NCI-H69 (cell line): Measurements from ENCODE around the gene SKIC2.
"Not testable (repeated sequence)": the region's sequence is repeated elsewhere in the genome, so short reads cannot be mapped to it uniquely, and the experiment has no call there.

ENCODE experiments used
- DNase-seq: peaks from one replicate; lab custom pipeline; 2025; lab: John Stamatoyannopoulos, UW

SKIC2 gene

DNA sequence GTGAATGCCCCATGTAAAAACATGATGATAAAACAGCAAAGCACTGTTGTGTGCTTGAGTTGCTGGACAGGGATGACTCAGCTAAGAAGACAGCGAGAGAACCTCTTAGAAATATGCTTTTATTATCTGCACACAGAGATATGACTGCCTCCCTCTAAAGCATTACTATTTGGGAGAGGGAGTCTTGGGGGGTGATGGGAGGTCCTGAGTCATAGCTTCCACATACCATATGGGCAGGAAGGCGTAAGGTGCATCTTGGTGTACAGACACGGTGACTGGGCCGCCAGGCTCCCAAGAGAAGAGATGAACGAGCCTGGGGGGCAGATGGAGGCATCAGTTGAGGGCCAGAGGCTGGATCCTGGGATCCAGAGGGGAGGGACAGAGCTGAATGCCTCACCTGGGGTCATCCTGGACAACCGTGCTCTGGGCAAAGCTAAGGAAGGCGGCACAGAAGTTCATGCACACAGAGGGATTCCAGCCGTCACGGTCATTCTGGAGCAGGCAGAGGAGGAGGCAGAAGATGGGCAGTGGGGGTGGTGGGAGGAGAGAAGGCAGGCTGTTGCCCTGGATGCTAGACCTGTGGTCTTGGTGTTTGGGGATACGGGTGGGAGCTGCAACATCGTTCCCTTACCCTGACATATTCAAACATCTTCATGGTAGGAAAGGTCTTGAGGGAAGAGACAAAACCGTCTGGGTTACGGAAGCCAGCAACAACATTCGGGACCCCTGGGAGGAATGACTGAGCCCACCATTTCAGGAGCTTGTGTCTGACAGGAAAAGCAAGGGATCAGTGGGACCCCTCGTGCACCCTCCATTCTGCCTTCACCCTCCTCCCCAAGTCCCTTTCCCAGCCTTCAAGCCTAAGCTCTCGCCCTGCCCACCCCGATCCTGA is 11.0 kb downstream of the SKIC2 start:
- DNase-seq, result no peak

DNA sequence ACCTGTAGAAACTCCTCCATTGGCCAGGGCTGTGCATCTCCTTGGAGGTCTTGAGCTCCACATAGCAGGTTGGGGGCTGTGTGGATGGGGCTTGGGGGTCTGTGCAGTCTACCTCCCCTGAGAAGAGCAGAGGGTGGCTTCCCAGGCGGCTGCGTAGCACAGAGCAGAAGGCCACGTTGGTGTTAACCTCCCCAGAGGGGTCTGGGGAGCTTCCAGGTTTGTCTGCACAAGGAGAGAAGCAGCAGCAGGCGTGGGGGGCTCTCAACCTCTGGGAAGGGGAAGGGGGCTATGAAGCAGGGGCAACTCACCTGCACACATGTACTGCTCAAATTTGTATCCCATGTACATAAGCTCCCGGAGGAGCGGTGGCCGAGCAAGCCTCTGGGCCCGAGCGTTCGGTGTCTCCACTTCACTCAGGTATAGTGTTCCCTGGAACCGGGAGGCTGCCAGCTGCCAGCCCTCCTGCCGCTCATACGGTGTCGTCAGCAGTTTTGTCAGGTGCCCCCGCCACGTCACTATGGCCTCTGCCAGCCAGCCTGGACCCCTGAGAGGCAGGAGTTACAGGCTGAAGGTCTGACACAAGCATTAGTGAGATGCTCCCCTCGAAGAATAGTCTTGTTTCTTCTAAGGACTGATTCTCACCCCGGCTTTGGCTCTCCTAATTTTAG is 11.8 kb downstream of the SKIC2 start:
- DNase-seq, result peak; percentile 79

GRCh38 chr6:31971279-31971992 is 12.5 kb downstream of the SKIC2 start:
- DNase-seq, result peak; percentile 74

GRCh38 chr6:31971993-31972708 is 13.2 kb downstream of the SKIC2 start, which contains the start of gene DXO:
Gene DXO, minus strand, starts transcription at chr6:31972138. Its CDS starts 463 bp downstream, at chr6:31971675.
- DNase-seq, result peak; percentile 100

GRCh38 chr6:31972709-31973350 is 13.9 kb downstream of the SKIC2 start:
- no peak for DNase-seq

DNA sequence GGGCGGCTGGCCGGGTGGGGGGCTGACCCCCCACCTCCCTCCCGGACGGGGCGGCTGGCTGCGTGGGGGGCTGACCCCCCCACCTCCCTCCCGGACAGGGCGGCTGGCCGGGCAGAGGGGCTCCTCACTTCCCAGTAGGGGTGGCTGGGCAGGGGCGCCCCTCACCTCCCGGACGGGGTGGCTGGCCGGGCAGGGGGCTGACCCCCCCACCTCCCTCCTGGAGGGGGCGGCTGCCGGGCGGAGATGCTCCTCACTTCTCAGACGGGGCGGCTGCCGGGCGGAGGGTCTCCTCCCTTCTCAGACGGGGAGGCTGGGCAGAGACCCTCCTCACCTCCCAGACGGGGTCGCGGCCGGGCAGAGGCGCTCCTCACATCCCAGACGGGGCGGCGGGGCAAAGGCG is 17.1 kb downstream of the SKIC2 start:
- DNase-seq, result not testable (repeated sequence)

DNA sequence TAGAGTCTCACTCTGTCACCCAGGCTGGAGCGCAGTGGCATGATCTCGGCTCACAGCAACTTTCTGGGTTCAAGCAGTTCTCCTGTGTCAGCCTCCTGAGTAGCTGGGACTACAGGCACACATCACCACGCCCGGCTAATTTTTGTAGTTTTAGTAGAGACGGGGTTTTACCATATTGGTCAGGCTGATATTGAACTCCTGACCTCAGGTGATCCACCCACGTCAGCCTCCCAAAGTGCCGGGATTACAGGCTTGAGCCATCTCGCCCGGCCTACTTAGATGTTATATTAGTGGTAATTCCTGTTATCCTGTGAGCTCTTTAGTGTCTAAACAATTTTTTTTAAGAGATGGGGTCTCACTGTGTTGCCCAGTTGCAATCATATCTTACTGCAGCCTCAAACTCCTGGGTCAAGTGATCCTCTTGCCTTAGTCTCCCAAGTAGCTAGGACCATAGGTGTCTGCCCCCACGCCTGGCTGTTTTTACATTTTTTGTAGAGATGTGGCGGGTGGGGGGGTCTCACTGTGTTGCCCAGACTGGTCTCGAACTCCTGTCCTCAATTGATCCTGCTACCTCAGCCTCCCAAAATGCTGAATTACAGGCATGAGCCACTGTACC is 18.9 kb downstream of the SKIC2 start:
- DNase-seq, result no peak

DNA sequence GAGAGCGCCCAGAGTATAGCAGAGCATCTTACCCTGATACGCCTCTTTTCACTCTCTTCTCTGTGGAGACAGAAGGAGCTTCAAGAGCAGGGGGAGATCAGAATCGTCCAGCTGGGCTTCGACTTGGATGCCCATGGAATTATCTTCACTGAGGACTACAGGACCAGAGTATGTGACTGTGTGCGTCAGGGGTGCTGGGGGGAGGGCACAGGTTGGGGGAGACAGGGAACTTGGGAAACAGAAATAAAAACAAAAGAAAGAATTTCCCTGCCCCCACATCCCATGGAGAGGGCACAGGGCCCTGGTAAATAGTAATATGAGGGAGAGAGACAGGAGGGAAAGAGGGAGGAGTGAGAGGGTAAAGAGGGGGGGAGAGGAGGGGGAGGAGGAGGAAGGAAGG is 19.9 kb downstream of the SKIC2 start:
- DNase-seq, result no peak

GRCh38 chr6:31979238-31979898 is 20.4 kb downstream of the SKIC2 start:
- no peak for DNase-seq

DNA sequence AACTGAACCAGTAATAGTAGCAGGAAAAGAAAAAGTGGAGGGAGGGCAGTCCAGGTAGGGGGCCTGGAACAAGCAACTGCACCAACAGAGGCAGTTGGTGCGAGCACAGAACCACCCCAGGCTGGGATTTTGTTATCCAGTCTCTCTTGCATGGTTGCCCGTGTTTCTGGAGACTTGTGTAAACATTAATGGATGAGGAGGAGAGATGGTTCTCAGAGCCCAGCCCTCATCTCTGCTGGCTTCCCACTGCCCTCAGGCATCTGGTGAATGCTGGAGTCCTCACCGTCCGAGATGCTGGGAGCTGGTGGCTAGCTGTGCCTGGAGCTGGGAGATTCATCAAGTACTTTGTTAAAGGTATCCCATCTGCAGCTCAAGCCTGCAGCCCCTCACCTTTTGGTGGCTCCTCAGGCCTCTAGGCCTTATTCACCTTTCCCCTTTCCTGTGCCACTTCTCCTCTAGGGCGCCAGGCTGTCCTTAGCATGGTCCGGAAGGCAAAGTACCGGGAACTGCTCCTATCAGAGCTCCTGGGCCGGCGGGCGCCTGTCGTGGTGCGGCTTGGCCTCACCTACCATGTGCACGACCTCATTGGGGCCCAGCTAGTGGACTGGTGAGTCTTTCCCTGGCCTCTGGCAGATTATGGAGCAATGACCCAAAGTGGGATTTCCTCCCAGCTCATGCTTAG is 21.4 kb downstream of the SKIC2 start:
- DNase-seq, result not testable (repeated sequence)

- not testable (repeated sequence) for DNase-seq
Measured at GRCh38 chr6:31980998-31981397, 22.0 kb downstream of the SKIC2 start.

DNA sequence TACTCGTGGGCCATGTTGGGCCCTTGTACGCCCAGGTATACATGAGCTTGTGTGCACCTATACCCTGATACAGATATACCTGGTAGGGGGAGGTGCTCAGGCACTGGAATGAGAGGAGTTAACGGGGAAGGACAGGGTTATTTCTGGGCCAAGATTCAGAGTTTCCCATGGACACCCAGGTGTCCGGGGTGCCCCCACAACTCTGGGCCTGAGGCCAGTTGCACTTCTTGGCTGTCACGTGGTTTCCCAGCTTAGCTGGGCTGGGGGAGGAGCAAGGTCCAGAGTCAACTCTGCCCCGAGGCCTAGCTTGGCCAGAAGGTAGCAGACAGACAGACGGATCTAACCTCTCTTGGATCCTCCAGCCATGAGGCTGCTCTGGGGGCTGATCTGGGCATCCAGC is 22.8 kb downstream of the SKIC2 start, which contains the start of gene C4A:
Gene C4A, plus strand, starts transcription at position 314 of the 400 bp plus-strand sequence. Its CDS starts 51 bp downstream, at position 365.
- DNase-seq, result not testable (repeated sequence)

DNA sequence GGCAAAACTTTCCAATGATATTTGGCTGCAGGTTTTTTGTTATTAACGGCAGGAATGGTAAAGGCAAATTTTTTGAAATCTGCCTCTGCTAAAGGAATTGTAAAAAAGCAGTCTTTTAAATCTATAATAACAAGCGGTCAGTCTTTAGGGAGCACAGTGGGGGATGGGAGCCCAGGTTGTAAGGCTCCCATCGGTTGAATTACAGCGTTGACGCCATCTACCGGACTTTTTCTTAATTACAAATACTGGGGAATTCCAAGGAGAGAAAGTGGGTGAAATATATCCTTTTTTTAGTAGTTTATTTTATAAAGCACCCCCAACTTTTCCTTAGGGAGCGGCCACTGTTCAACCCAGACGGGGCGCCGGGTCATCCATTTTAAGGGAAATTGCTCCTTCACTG is 30.4 kb downstream of the SKIC2 start:
- not testable (repeated sequence) for DNase-seq

- DNase-seq, result not testable (repeated sequence)
Measured at GRCh38 chr6:31994421-31994820, 35.4 kb downstream of the SKIC2 start.

DNA sequence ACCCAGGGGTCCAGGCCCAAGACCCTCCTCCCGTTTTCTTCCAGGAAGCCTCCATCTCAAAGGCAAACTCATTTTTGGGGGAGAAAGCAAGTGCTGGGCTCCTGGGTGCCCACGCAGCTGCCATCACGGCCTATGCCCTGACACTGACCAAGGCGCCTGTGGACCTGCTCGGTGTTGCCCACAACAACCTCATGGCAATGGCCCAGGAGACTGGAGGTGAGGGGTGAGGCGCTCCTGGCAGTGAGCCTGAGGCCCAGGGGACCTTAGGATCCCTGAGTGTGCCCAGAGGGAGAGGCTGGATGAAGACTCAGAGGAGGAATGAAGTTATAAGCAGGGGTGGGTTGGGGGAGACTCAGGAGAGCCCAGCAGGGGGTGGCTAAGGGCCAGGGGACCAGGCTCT is 37.4 kb downstream of the SKIC2 start:
- not testable (repeated sequence) for DNase-seq

GRCh38 chr6:32002546-32003268 is 43.7 kb downstream of the SKIC2 start:
- DNase-seq, result not testable (repeated sequence)

- not testable (repeated sequence) for DNase-seq
Measured at GRCh38 chr6:32003301-32003700, 44.3 kb downstream of the SKIC2 start.

GRCh38 chr6:32004393-32004792 is 45.4 kb downstream of the SKIC2 start:
- not testable (repeated sequence) for DNase-seq
